ENCODE data around the gene POLR1D. TPM values are rescaled to one million over a fixed set of nuclear protein-coding genes. Genes with fewer than 3 reads are reported as not detected.
A peak's percentile ranks its signal among the peaks of the same experiment; 100 is the strongest.

Gene POLR1D
- total and polyA plus RNA-seq, 2 experiments from 2014 or later = 177 to 197 TPM

DNA sequence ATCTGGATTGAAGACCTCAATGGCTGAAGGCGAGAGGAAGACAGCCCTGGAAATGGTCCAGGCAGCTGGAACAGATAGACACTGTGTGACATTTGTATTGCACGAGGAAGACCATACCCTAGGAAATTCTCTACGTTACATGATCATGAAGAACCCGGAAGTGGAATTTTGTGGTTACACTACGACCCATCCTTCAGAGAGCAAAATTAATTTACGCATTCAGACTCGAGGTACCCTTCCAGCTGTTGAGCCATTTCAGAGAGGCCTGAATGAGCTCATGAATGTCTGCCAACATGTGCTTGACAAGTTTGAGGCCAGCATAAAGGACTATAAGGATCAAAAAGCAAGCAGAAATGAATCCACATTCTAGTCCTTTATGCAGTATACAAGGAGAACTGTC is 1.2 kb downstream of the POLR1D start:
- DNase-seq (ENCODE audit: low spot score) (no peak), ATAC-seq (no peak)
- peaks cover 14% of the 10 kb centered on the region; the same call in 1 of the 2 replicates for H3K36me3 ChIP-seq (ENCODE audit: insufficient read depth)
- peak overlapping the region; percentile 98 for H3K4me2 ChIP-seq
- Mint-ChIP-seq H3K27ac (peak overlapping the region; percentile 45; the same call in 1 of the 2 replicates), H3K27me3 (ENCODE audit: insufficient read depth, low read depth, poor library complexity) (peaks cover 3% of the 10 kb centered on the region), H3K4me1 (peaks cover 50% of the 10 kb centered on the region), H3K36me3 (ENCODE audit: low read depth) (peaks cover 36% of the 10 kb centered on the region), H3K9me3 (peaks cover 2% of the 10 kb centered on the region; the same call in 1 of the 3 replicates), H3K4me3 (peak overlapping the region; percentile 96)
- peaks cover 82% of the 10 kb centered on the region for H3K79me2 ChIP-seq (replicated peaks; ENCODE audit: insufficient read depth)
- peak overlapping the region; percentile 99 for H3K4me3 ChIP-seq
- no peak overlapping the region for H3K27ac ChIP-seq (ENCODE audit: low read depth)
- TF ChIP-seq ZNF331 (CRISPR knock-in tag; IDR thresholded peaks at IDR 0.05; ENCODE audit: low read depth) (no peak), STAT1 (IDR thresholded peaks at IDR 0.05; ENCODE audit: unreplicated experiment) (no peak), NANOG (IDR thresholded peaks at IDR 0.05; ENCODE audit: borderline replicate concordance) (no peak), ETS1 (IDR thresholded peaks at IDR 0.05) (no peak), JUNB (IDR thresholded peaks at IDR 0.05; ENCODE audit: unreplicated experiment) (no peak), EZH2phosphoT487 (IDR thresholded peaks at IDR 0.05; ENCODE audit: unreplicated experiment) (no peak), EZH2 (IDR thresholded peaks at IDR 0.05; ENCODE audit: low read depth, unreplicated experiment) (no peak), REST (IDR thresholded peaks at IDR 0.05; ENCODE audit: unreplicated experiment) (no peak), CREB1 (CRISPR knock-in tag; IDR thresholded peaks at IDR 0.05; ENCODE audit: low read depth) (no peak), POLR2AphosphoS5 (IDR thresholded peaks at IDR 0.05; ENCODE audit: low read depth) (no peak), ZNF114 (CRISPR knock-in tag; IDR thresholded peaks at IDR 0.05) (no peak)
- TF ChIP-seq, protein P1, sequence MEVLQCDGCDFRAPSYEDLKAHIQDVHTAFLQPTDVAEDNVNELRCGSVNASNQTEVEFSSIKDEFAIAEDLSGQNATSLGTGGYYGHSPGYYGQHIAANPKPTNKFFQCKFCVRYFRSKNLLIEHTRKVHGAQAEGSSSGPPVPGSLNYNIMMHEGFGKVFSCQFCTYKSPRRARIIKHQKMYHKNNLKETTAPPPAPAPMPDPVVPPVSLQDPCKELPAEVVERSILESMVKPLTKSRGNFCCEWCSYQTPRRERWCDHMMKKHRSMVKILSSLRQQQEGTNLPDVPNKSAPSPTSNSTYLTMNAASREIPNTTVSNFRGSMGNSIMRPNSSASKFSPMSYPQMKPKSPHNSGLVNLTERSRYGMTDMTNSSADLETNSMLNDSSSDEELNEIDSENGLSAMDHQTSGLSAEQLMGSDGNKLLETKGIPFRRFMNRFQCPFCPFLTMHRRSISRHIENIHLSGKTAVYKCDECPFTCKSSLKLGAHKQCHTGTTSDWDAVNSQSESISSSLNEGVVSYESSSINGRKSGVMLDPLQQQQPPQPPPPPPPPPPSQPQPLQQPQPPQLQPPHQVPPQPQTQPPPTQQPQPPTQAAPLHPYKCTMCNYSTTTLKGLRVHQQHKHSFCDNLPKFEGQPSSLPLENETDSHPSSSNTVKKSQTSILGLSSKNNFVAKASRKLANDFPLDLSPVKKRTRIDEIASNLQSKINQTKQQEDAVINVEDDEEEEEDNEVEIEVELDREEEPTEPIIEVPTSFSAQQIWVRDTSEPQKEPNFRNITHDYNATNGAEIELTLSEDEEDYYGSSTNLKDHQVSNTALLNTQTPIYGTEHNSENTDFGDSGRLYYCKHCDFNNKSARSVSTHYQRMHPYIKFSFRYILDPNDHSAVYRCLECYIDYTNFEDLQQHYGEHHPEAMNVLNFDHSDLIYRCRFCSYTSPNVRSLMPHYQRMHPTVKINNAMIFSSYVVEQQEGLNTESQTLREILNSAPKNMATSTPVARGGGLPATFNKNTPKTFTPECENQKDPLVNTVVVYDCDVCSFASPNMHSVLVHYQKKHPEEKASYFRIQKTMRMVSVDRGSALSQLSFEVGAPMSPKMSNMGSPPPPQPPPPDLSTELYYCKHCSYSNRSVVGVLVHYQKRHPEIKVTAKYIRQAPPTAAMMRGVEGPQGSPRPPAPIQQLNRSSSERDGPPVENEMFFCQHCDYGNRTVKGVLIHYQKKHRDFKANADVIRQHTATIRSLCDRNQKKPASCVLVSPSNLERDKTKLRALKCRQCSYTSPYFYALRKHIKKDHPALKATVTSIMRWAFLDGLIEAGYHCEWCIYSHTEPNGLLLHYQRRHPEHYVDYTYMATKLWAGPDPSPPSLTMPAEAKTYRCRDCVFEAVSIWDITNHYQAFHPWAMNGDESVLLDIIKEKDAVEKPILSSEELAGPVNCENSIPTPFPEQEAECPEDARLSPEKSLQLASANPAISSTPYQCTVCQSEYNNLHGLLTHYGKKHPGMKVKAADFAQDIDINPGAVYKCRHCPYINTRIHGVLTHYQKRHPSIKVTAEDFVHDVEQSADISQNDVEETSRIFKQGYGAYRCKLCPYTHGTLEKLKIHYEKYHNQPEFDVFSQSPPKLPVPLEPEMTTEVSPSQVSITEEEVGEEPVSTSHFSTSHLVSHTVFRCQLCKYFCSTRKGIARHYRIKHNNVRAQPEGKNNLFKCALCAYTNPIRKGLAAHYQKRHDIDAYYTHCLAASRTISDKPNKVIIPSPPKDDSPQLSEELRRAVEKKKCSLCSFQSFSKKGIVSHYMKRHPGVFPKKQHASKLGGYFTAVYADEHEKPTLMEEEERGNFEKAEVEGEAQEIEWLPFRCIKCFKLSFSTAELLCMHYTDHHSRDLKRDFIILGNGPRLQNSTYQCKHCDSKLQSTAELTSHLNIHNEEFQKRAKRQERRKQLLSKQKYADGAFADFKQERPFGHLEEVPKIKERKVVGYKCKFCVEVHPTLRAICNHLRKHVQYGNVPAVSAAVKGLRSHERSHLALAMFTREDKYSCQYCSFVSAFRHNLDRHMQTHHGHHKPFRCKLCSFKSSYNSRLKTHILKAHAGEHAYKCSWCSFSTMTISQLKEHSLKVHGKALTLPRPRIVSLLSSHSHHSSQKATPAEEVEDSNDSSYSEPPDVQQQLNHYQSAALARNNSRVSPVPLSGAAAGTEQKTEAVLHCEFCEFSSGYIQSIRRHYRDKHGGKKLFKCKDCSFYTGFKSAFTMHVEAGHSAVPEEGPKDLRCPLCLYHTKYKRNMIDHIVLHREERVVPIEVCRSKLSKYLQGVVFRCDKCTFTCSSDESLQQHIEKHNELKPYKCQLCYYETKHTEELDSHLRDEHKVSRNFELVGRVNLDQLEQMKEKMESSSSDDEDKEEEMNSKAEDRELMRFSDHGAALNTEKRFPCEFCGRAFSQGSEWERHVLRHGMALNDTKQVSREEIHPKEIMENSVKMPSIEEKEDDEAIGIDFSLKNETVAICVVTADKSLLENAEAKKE (CRISPR knock-in tag; IDR thresholded peaks at IDR 0.05) = no peak
- TF ChIP-seq, protein P2, sequence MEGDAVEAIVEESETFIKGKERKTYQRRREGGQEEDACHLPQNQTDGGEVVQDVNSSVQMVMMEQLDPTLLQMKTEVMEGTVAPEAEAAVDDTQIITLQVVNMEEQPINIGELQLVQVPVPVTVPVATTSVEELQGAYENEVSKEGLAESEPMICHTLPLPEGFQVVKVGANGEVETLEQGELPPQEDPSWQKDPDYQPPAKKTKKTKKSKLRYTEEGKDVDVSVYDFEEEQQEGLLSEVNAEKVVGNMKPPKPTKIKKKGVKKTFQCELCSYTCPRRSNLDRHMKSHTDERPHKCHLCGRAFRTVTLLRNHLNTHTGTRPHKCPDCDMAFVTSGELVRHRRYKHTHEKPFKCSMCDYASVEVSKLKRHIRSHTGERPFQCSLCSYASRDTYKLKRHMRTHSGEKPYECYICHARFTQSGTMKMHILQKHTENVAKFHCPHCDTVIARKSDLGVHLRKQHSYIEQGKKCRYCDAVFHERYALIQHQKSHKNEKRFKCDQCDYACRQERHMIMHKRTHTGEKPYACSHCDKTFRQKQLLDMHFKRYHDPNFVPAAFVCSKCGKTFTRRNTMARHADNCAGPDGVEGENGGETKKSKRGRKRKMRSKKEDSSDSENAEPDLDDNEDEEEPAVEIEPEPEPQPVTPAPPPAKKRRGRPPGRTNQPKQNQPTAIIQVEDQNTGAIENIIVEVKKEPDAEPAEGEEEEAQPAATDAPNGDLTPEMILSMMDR (conservative IDR thresholded peaks at IDR 0.05; ENCODE audit: low read depth in 2 of 2) = no peak
- peaks cover 48% of the 10 kb centered on the region for H3K4me1 ChIP-seq (ENCODE audit: insufficient read depth)
- H3F3A ChIP-seq (replicated peaks; ENCODE audit: low read depth) = 0 out of 2 replicates have a peak, but pooled peaks cover under 1% of the 10 kb centered on the region
- H2AFZ ChIP-seq = no peak overlapping the region
- peaks cover 52% of the 10 kb centered on the region for H4K20me1 ChIP-seq (replicated peaks; ENCODE audit: insufficient read depth)
- no peaks in the 10 kb centered on the region for H3K27me3 ChIP-seq (ENCODE audit: insufficient read depth)
- no peaks in the 10 kb centered on the region for H3K9me2 ChIP-seq (ENCODE audit: insufficient read depth)

Data from GM23338 (cell line).